Astrocyte (in vitro differentiated cells and primary cell): ENCODE data around the gene NXPH3. TPM values are rescaled to one million over a fixed set of nuclear protein-coding genes. Genes with fewer than 3 reads are reported as not detected.

Experiments
- DNase-seq: peaks from one replicate; pipeline ENCODE4 v3.0.0-alpha.2; 2010; ENCODE audit warnings: low read depth
- FAIRE-seq: peaks from 2 replicates; lab custom pipeline; 2011; peaks lifted over from hg19 to GRCh38; lab: Jason Lieb, UNC
- H2AFZ ChIP-seq: 2 replicates; pipeline ENCODE4 v1.6.0; 2012; ENCODE audit warnings: low read depth, low read length, inconsistent platforms
- H3K27ac ChIP-seq: 2 replicates; pipeline ENCODE4 v1.5.1; 2011; ENCODE audit warnings: low read depth, low read length, inconsistent platforms
- H3K27me3 ChIP-seq: 2 replicates; pipeline ENCODE4 v1.6.0; 2011; ENCODE audit warnings: low read length, inconsistent platforms; ENCODE audit not compliant: insufficient read depth
- H3K36me3 ChIP-seq: 2 replicates; pipeline ENCODE4 v1.5.1; 2011; ENCODE audit warnings: low read length, inconsistent platforms; ENCODE audit not compliant: insufficient read depth
- H3K4me1 ChIP-seq: 2 replicates; pipeline ENCODE4 v1.5.1; 2011; ENCODE audit warnings: low read length, inconsistent platforms; ENCODE audit not compliant: insufficient read depth
- H3K4me2 ChIP-seq: 2 replicates; pipeline ENCODE4 v1.6.0; 2012; ENCODE audit warnings: low read length, inconsistent platforms
- H3K4me3 ChIP-seq: 2 replicates; pipeline ENCODE4 v1.5.1; 2011; ENCODE audit warnings: low read depth, mild to moderate bottlenecking, low read length, inconsistent platforms; ENCODE audit not compliant: insufficient read depth
- H3K79me2 ChIP-seq: 2 replicates; pipeline ENCODE4 v1.6.0; 2012; ENCODE audit warnings: mild to moderate bottlenecking, low read length, inconsistent platforms; ENCODE audit not compliant: insufficient read depth
- H3K9ac ChIP-seq: 2 replicates; pipeline ENCODE4 v1.6.0; 2012; ENCODE audit warnings: mild to moderate bottlenecking, low read length, inconsistent platforms
- H3K9me3 ChIP-seq: 2 replicates; pipeline ENCODE4 v1.5.1; 2012; ENCODE audit warnings: low read depth, mild to moderate bottlenecking, low read length, inconsistent platforms; ENCODE audit not compliant: insufficient read depth
- H4K20me1 ChIP-seq: 2 replicates; pipeline ENCODE4 v1.6.0; 2012; ENCODE audit warnings: low read length, inconsistent platforms; ENCODE audit not compliant: insufficient read depth
- H3K27ac Mint-ChIP-seq: one replicate; pipeline ENCODE4 v1.8.0; 2021; ENCODE audit warnings: mild to moderate bottlenecking, mixed read lengths; ENCODE audit not compliant: unreplicated experiment
- H3K27me3 Mint-ChIP-seq: one replicate; pipeline ENCODE4 v1.8.0; 2021; ENCODE audit warnings: low read depth, mixed read lengths; ENCODE audit not compliant: unreplicated experiment
- H3K36me3 Mint-ChIP-seq: one replicate; pipeline ENCODE4 v1.8.0; 2021; ENCODE audit warnings: low read depth, mixed read lengths; ENCODE audit not compliant: unreplicated experiment
- H3K4me1 Mint-ChIP-seq: one replicate; pipeline ENCODE4 v1.8.0; 2021; ENCODE audit warnings: low read depth, mixed read lengths; ENCODE audit not compliant: unreplicated experiment
- H3K4me3 Mint-ChIP-seq: one replicate; pipeline ENCODE4 v1.8.0; 2021; ENCODE audit warnings: mild to moderate bottlenecking, moderate library complexity, mixed read lengths; ENCODE audit not compliant: unreplicated experiment
- H3K9me3 Mint-ChIP-seq: one replicate; pipeline ENCODE4 v1.8.0; 2021; ENCODE audit warnings: mild to moderate bottlenecking, mixed read lengths; ENCODE audit not compliant: unreplicated experiment
- EZH2 ChIP-seq: IDR thresholded peaks from 2 replicates; pipeline ENCODE4 v1.6.1; 2012; ENCODE audit warnings: mild to moderate bottlenecking, low read length, inconsistent platforms; ENCODE audit not compliant: insufficient read depth
- total RNA-seq: library from RNA; stranded (reverse); gene quantifications from 2 replicates; pipeline ENCODE4 v1.2.1, GENCODE V29; 2021
- TF ChIP-seq, protein P1 (sequence below): IDR thresholded peaks from 2 replicates; pipeline ENCODE4 v1.5.1; 2011; ENCODE audit warnings: low read depth, mild to moderate bottlenecking, inconsistent platforms, low read length, moderate library complexity; ENCODE audit not compliant: insufficient read depth

The NXPH3 gene
- total RNA-seq, 1 donor from 2014 or later = 0.43 TPM

DNA sequence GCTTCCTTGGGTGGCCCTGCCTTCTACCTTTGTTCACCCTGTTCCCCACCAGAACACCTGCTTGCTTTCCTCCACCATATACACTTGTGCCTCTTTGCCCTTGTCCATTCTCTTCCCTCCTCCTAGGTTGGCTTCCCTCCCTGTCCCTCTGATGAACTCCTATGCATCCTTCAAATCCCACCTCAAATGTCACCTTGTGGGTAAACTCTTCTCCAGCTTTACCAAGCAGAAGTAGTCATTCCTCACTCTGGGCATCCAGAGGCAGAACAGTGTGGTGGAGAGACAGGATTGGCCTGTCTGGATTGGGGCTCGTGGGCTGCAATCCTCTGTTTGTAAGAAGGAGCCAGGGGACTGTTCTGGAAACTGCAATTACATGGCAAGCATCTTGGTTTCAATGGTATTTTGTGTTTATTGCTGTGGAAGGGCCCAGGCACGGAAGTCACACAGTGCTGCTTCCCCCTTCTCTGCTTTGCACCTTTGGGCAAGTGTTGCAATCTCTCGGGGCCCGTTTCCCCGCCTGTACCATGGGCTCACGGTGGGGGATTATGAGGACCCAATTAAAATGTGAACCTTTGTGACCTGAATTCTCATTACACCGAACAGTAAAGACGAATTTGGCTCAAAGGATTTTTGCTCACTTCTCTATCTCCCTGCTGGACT lies 21.9 kb upstream of the NXPH3 start:
- TF ChIP-seq, protein P1, sequence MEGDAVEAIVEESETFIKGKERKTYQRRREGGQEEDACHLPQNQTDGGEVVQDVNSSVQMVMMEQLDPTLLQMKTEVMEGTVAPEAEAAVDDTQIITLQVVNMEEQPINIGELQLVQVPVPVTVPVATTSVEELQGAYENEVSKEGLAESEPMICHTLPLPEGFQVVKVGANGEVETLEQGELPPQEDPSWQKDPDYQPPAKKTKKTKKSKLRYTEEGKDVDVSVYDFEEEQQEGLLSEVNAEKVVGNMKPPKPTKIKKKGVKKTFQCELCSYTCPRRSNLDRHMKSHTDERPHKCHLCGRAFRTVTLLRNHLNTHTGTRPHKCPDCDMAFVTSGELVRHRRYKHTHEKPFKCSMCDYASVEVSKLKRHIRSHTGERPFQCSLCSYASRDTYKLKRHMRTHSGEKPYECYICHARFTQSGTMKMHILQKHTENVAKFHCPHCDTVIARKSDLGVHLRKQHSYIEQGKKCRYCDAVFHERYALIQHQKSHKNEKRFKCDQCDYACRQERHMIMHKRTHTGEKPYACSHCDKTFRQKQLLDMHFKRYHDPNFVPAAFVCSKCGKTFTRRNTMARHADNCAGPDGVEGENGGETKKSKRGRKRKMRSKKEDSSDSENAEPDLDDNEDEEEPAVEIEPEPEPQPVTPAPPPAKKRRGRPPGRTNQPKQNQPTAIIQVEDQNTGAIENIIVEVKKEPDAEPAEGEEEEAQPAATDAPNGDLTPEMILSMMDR = no peak
- no peak for TF ChIP-seq EZH2
- H3K4me3 ChIP-seq = no peak overlapping the region
- H4K20me1 ChIP-seq = no peaks in the 10 kb centered on the region
- no peaks in the 10 kb centered on the region for H3K79me2 ChIP-seq
- Mint-ChIP-seq H3K4me1 (no peaks in the 10 kb centered on the region), H3K27me3 (peaks cover 55% of the 10 kb centered on the region), H3K27ac (no peak overlapping the region), H3K9me3 (no peaks in the 10 kb centered on the region), H3K36me3 (peaks cover 2% of the 10 kb centered on the region), H3K4me3 (no peak overlapping the region)
- H3K9ac ChIP-seq = no peak overlapping the region
- DNase-seq = no peak
- no peak overlapping the region for H3K27ac ChIP-seq
- peaks cover 7% of the 10 kb centered on the region for H3K27me3 ChIP-seq
- peaks cover 4% of the 10 kb centered on the region for H3K4me1 ChIP-seq
- H3K36me3 ChIP-seq = no peaks in the 10 kb centered on the region
- no peak overlapping the region for H3K4me2 ChIP-seq
- no peak for FAIRE-seq
- H2AFZ ChIP-seq = no peak overlapping the region
- H3K9me3 ChIP-seq = no peaks in the 10 kb centered on the region

DNA sequence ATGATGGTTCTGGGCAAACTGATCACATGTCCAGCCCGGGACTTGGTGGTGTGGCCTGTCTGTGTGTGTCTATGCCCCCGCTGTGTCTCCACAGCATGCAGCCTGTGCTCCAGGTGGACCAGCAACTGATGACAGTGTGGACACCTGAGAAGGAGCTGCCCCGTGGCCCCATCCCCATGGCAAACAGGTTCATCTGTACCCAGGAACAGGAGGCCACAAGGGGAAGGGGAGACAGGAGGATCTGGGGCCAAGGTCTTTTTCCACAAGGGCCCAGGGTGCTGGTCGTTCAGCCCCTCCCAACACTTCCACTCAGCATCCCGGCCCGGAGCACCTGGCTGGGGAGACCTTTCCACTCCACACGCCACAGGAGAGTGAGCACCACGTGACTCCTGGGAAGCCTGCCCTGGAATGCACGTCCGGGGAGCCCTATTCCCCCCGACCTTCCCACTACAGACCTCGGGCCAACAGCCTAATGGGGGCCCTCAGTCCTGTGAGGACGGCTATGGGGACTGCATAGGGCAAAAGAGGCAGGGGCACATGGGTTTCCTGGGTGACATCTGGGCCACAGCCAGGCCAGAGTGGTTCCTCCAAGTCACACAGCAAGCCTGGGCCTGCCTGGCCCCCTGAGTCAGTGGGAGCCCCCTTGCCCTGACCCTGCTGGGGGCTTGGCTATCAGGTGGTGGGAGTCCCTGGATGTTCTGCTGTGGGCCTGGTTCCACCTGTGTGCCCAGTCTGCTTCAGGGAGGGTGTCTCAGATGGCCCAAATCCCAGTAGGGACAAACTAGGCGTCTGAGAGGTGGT lies 20.8 kb upstream of the NXPH3 start:
- no peak overlapping the region for H3K4me2 ChIP-seq
- no peak for TF ChIP-seq EZH2
- TF ChIP-seq, protein P1 = no peak
- H3K9ac ChIP-seq = no peak overlapping the region
- no peak overlapping the region for H3K4me3 ChIP-seq
- H3K27me3 ChIP-seq = peaks cover 10% of the 10 kb centered on the region
- Mint-ChIP-seq H3K4me3 (no peak overlapping the region), H3K9me3 (no peaks in the 10 kb centered on the region), H3K4me1 (no peaks in the 10 kb centered on the region), H3K36me3 (peaks cover 2% of the 10 kb centered on the region), H3K27me3 (peaks cover 49% of the 10 kb centered on the region), H3K27ac (no peak overlapping the region)
- FAIRE-seq = no peak
- H4K20me1 ChIP-seq = no peaks in the 10 kb centered on the region
- no peak overlapping the region for H2AFZ ChIP-seq
- H3K4me1 ChIP-seq = peaks cover 4% of the 10 kb centered on the region
- H3K79me2 ChIP-seq = no peaks in the 10 kb centered on the region
- H3K9me3 ChIP-seq = no peaks in the 10 kb centered on the region
- no peaks in the 10 kb centered on the region for H3K36me3 ChIP-seq
- no peak overlapping the region for H3K27ac ChIP-seq
- DNase-seq = no peak
